Skeletal muscle satellite cell (primary cell): ENCODE measurements around the gene RPL11.
"Not testable (repeated sequence)": the region's sequence is repeated elsewhere in the genome, so short reads cannot be mapped to it uniquely, and the experiment has no call there.

Experiments
- H3K27me3 ChIP-seq: 2 replicates; pipeline ENCODE4 v1.7.0; 2013; ENCODE audit warnings: low read length; ENCODE audit not compliant: control insufficient read depth, insufficient read depth
- H3K36me3 ChIP-seq: 2 replicates; pipeline ENCODE4 v1.7.0; 2013; ENCODE audit warnings: mild to moderate bottlenecking, control low read depth, low read length; ENCODE audit not compliant: insufficient read depth
- H3K4me1 ChIP-seq: 2 replicates; pipeline ENCODE4 v1.7.0; 2013; ENCODE audit warnings: low read length; ENCODE audit not compliant: control insufficient read depth, insufficient read depth
- H3K4me2 ChIP-seq: 2 replicates; pipeline ENCODE4 v1.7.0; 2013; ENCODE audit warnings: mild to moderate bottlenecking, low read length
- H3K4me3 ChIP-seq: 2 replicates; pipeline ENCODE4 v1.7.0; 2013; ENCODE audit warnings: low read length
- H3K9ac ChIP-seq: 2 replicates; pipeline ENCODE4 v1.7.0; 2013; ENCODE audit warnings: mild to moderate bottlenecking, low read depth, low read length, moderate library complexity
- H3K9me3 ChIP-seq: replicated peaks from 2 replicates; pipeline ENCODE4 v1.7.0; 2013; ENCODE audit warnings: mild to moderate bottlenecking, control low read depth, low read length

The RPL11 gene

GRCh38 chr1:23704834-23705495 lies 13.4 kb downstream of the RPL11 start:
- Histone ChIP-seq H3K9me3 (no peaks in the 10 kb centered on the region), H3K36me3 (peaks cover 53% of the 10 kb centered on the region), H3K9ac (no peak overlapping the region), H3K4me2 (no peak overlapping the region), H3K27me3 (no peaks in the 10 kb centered on the region), H3K4me1 (no peaks in the 10 kb centered on the region), H3K4me3 (no peak overlapping the region)

GRCh38 chr1:23709229-23709628 lies 17.6 kb downstream of the RPL11 start:
- H3K4me1 ChIP-seq = no peaks in the 10 kb centered on the region
- no peaks in the 10 kb centered on the region for H3K9me3 ChIP-seq
- H3K4me3 ChIP-seq = no peak overlapping the region
- H3K36me3 ChIP-seq = peaks cover 22% of the 10 kb centered on the region
- no peak overlapping the region for H3K9ac ChIP-seq
- no peak overlapping the region for H3K4me2 ChIP-seq
- H3K27me3 ChIP-seq = no peaks in the 10 kb centered on the region

GRCh38 chr1:23718482-23718881 lies 26.9 kb downstream of the RPL11 start:
- no peaks in the 10 kb centered on the region for H3K9me3 ChIP-seq
- no peak overlapping the region for H3K9ac ChIP-seq
- no peak overlapping the region for H3K4me3 ChIP-seq
- H3K27me3 ChIP-seq = no peaks in the 10 kb centered on the region
- no peaks in the 10 kb centered on the region for H3K4me1 ChIP-seq
- H3K4me2 ChIP-seq = no peak overlapping the region
- no peaks in the 10 kb centered on the region for H3K36me3 ChIP-seq

- no peak overlapping the region for H3K4me2 ChIP-seq
- H3K4me1 ChIP-seq = no peaks in the 10 kb centered on the region
- H3K9ac ChIP-seq = no peak overlapping the region
- no peaks in the 10 kb centered on the region for H3K27me3 ChIP-seq
- H3K9me3 ChIP-seq = no peaks in the 10 kb centered on the region
- no peak overlapping the region for H3K4me3 ChIP-seq
- H3K36me3 ChIP-seq = no peaks in the 10 kb centered on the region
These were observed 27.7 kb downstream of the RPL11 start for GRCh38 chr1:23719162-23719820.

- H3K4me3 ChIP-seq = no peak overlapping the region
- H3K4me1 ChIP-seq = no peaks in the 10 kb centered on the region
- H3K9ac ChIP-seq = no peak overlapping the region
- no peak overlapping the region for H3K4me2 ChIP-seq
- H3K36me3 ChIP-seq = no peaks in the 10 kb centered on the region
- H3K27me3 ChIP-seq = no peaks in the 10 kb centered on the region
- H3K9me3 ChIP-seq = no peaks in the 10 kb centered on the region
These were observed 28.8 kb downstream of the RPL11 start for GRCh38 chr1:23720256-23720995.

- H3K4me3 ChIP-seq = no peak overlapping the region
- no peak overlapping the region for H3K9ac ChIP-seq
- no peak overlapping the region for H3K4me2 ChIP-seq
- no peaks in the 10 kb centered on the region for H3K4me1 ChIP-seq
- H3K9me3 ChIP-seq = no peaks in the 10 kb centered on the region
- H3K27me3 ChIP-seq = no peaks in the 10 kb centered on the region
- H3K36me3 ChIP-seq = no peaks in the 10 kb centered on the region
These were observed 31.0 kb downstream of the RPL11 start for GRCh38 chr1:23722652-23723051.

- Histone ChIP-seq H3K36me3 (no peaks in the 10 kb centered on the region), H3K4me3 (no peak overlapping the region), H3K9me3 (no peaks in the 10 kb centered on the region), H3K9ac (no peak overlapping the region), H3K27me3 (no peaks in the 10 kb centered on the region), H3K4me1 (no peaks in the 10 kb centered on the region), H3K4me2 (no peak overlapping the region)
These were observed 35.1 kb downstream of the RPL11 start for GRCh38 chr1:23726686-23727085.

- H3K9me3 ChIP-seq = no peaks in the 10 kb centered on the region
- H3K36me3 ChIP-seq = no peaks in the 10 kb centered on the region
- no peak overlapping the region for H3K4me2 ChIP-seq
- no peaks in the 10 kb centered on the region for H3K27me3 ChIP-seq
- no peak overlapping the region for H3K4me3 ChIP-seq
- no peak overlapping the region for H3K9ac ChIP-seq
- H3K4me1 ChIP-seq = peaks cover 5% of the 10 kb centered on the region
These were observed 35.8 kb downstream of the RPL11 start for GRCh38 chr1:23727362-23727811.

- Histone ChIP-seq H3K4me3 (no peak overlapping the region), H3K4me2 (no peak overlapping the region), H3K27me3 (no peaks in the 10 kb centered on the region), H3K36me3 (no peaks in the 10 kb centered on the region), H3K9ac (no peak overlapping the region), H3K9me3 (no peaks in the 10 kb centered on the region), H3K4me1 (peaks cover 8% of the 10 kb centered on the region)
These were observed 41.0 kb downstream of the RPL11 start for GRCh38 chr1:23732363-23733224.

- H3K9ac ChIP-seq, H3K9me3 ChIP-seq, H3K4me2 ChIP-seq, H3K4me1 ChIP-seq, H3K36me3 ChIP-seq, H3K4me3 ChIP-seq, H3K27me3 ChIP-seq: not testable (repeated sequence)
These were observed 41.7 kb downstream of the RPL11 start for GRCh38 chr1:23733281-23733680.
